Neural progenitor cell (in vitro differentiated cells): ENCODE results near the gene SIGLEC15. TPM values are rescaled to one million over a fixed set of nuclear protein-coding genes. Genes with fewer than 3 reads are reported as not detected.

Source experiments
- DNase-seq: peaks from one replicate; pipeline ENCODE4 v3.0.0-alpha.2; 2016; ENCODE audit warnings: low spot score
- H2AFZ ChIP-seq: fragments of 200-600 bp; sonication (generic); replicated peaks from 2 replicates; pipeline ENCODE4 v1.6.1; 2016; ENCODE audit warnings: antibody characterized with exemption
- H3F3A ChIP-seq: fragments of 200-600 bp; sonication (generic); 2 replicates; pipeline ENCODE4 v1.6.1; 2016; ENCODE audit warnings: antibody characterized with exemption, low read depth
- H3K27ac ChIP-seq: fragments of 200-600 bp; sonication (generic); 2 replicates; pipeline ENCODE4 v1.5.1; 2016; ENCODE audit warnings: mild to moderate bottlenecking
- H3K27me3 ChIP-seq: fragments of 200-600 bp; sonication (generic); 2 replicates; pipeline ENCODE4 v1.6.1; 2016; ENCODE audit warnings: mild to moderate bottlenecking, moderate library complexity
- H3K36me3 ChIP-seq: fragments of 200-600 bp; sonication (generic); 2 replicates; pipeline ENCODE4 v1.5.1; 2016
- H3K4me1 ChIP-seq: fragments of 200-600 bp; sonication (generic); 2 replicates; pipeline ENCODE4 v1.6.1; 2016; ENCODE audit warnings: mixed run types
- H3K4me2 ChIP-seq: fragments of 200-600 bp; sonication (generic); 2 replicates; pipeline ENCODE4 v1.6.1; 2016
- H3K4me3 ChIP-seq: fragments of 200-600 bp; sonication (generic); 2 replicates; pipeline ENCODE4 v1.5.1; 2016
- H3K79me2 ChIP-seq: fragments of 200-600 bp; sonication (generic); 2 replicates; pipeline ENCODE4 v1.6.1; 2016; ENCODE audit warnings: low read depth
- H3K9ac ChIP-seq: fragments of 200-600 bp; sonication (generic); 2 replicates; pipeline ENCODE4 v1.6.1; 2016
- H3K9me3 ChIP-seq: fragments of 200-600 bp; sonication (generic); 2 replicates; pipeline ENCODE4 v1.5.1; 2016; ENCODE audit warnings: low read depth
- H4K20me1 ChIP-seq: fragments of 200-600 bp; sonication (generic); 2 replicates; pipeline ENCODE4 v1.6.1; 2016; ENCODE audit warnings: low read depth
- H3K27ac Mint-ChIP-seq: 3 replicates; pipeline ENCODE4 v1.8.0; 2021; ENCODE audit warnings: mixed read lengths
- H3K27me3 Mint-ChIP-seq: 2 replicates; pipeline ENCODE4 v1.8.0; 2022; ENCODE audit warnings: low read depth, mild to moderate bottlenecking, inconsistent platforms, moderate library complexity, mixed read lengths; ENCODE audit not compliant: insufficient read depth
- H3K36me3 Mint-ChIP-seq: 3 replicates; pipeline ENCODE4 v1.8.0; 2021; ENCODE audit warnings: mixed read lengths
- H3K4me1 Mint-ChIP-seq: 3 replicates; pipeline ENCODE4 v1.8.0; 2021; ENCODE audit warnings: mixed read lengths
- H3K4me3 Mint-ChIP-seq: 3 replicates; pipeline ENCODE4 v1.8.0; 2021; ENCODE audit warnings: mild to moderate bottlenecking, moderate library complexity, mixed read lengths
- H3K9me3 Mint-ChIP-seq: 3 replicates; pipeline ENCODE4 v1.8.0; 2020; ENCODE audit warnings: mixed read lengths
- EZH2 ChIP-seq: fragments of 200-600 bp; sonication (generic); IDR thresholded peaks from 2 replicates; pipeline ENCODE4 v1.6.1; 2017; ENCODE audit warnings: antibody characterized with exemption, mild to moderate bottlenecking, moderate library complexity
- EZH2phosphoT487 ChIP-seq: fragments of 200-600 bp; sonication (generic); IDR thresholded peaks from 2 replicates; pipeline ENCODE4 v1.6.1; 2017; ENCODE audit warnings: antibody characterized with exemption
- small RNA-seq: library from RNA; depleted of rRNA; stranded (forward); fragments of <200 nt; gene quantifications from one replicate; pipeline ENCODE3, GENCODE V24; 2015
- total RNA-seq: library from RNA; depleted of rRNA; stranded (reverse); fragments of >200 nt; gene quantifications from 2 replicates; pipeline ENCODE4 v1.2.3, GENCODE V29; 2015; ENCODE audit warnings: low replicate concordance
- TF ChIP-seq, protein P1 (sequence below): fragments of 200-600 bp; sonication (generic); IDR thresholded peaks from 2 replicates; pipeline ENCODE4 v1.5.1; 2017; ENCODE audit warnings: antibody characterized with exemption, mild to moderate bottlenecking

The SIGLEC15 gene
- total RNA-seq, 1 donor from 2014 or later = not detected

DNA sequence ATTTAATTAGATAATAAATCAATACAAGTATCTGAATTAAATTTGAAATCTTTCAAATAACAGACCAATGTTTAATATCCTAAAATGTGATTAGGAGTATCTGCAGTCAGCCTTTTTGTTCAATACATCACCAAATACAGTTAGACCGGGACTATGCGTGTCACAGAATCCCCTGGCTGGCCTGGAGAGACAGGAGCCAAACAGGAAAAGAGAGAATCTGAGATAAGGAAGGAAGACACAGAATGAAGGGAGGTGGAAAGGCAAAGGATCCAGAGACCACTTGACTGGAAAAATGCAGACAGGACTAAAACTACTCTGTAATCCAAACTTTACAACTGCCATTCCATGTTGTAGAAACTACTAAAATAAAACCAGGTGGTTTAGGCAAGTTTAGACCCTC lies 66.3 kb downstream of the SIGLEC15 start:
- H3K36me3 Mint-ChIP-seq = peaks cover 7% of the 10 kb centered on the region
- Histone ChIP-seq H3K4me2 (no peak overlapping the region), H3K27me3 (no peaks in the 10 kb centered on the region), H3K36me3 (no peaks in the 10 kb centered on the region), H4K20me1 (no peaks in the 10 kb centered on the region), H3K4me1 (no peaks in the 10 kb centered on the region), H3K4me3 (no peak overlapping the region), H3K9ac (no peak overlapping the region), H3F3A (no peaks in the 10 kb centered on the region), H3K79me2 (no peaks in the 10 kb centered on the region), H2AFZ (no peak overlapping the region), H3K9me3 (no peaks in the 10 kb centered on the region), H3K27ac (no peak overlapping the region)
- H3K9me3 Mint-ChIP-seq = no peaks in the 10 kb centered on the region
- H3K27me3 Mint-ChIP-seq = no peaks in the 10 kb centered on the region
- TF ChIP-seq EZH2phosphoT487 (no peak), EZH2 (no peak)
- TF ChIP-seq, protein P1, sequence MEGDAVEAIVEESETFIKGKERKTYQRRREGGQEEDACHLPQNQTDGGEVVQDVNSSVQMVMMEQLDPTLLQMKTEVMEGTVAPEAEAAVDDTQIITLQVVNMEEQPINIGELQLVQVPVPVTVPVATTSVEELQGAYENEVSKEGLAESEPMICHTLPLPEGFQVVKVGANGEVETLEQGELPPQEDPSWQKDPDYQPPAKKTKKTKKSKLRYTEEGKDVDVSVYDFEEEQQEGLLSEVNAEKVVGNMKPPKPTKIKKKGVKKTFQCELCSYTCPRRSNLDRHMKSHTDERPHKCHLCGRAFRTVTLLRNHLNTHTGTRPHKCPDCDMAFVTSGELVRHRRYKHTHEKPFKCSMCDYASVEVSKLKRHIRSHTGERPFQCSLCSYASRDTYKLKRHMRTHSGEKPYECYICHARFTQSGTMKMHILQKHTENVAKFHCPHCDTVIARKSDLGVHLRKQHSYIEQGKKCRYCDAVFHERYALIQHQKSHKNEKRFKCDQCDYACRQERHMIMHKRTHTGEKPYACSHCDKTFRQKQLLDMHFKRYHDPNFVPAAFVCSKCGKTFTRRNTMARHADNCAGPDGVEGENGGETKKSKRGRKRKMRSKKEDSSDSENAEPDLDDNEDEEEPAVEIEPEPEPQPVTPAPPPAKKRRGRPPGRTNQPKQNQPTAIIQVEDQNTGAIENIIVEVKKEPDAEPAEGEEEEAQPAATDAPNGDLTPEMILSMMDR = no peak
- no peak overlapping the region for H3K27ac Mint-ChIP-seq
- DNase-seq = no peak
- peaks cover 3% of the 10 kb centered on the region for H3K4me1 Mint-ChIP-seq
- no peak overlapping the region for H3K4me3 Mint-ChIP-seq

Small RNAs within 50 kb of the gene (small RNA-seq; reads per million reads assigned to genes)
- not detected for gene AC087685.1

Other genes starting within 250 kb of the SIGLEC15 start
- 0.06 and 0.37 TPM in 2 replicates for gene SLC14A2, start 210.2 kb upstream of the SIGLEC15 start, total RNA-seq
- gene SLC14A1, start 101.5 kb upstream of the SIGLEC15 start, total RNA-seq = not detected in 2 replicates
- gene EPG5, start 141.7 kb downstream of the SIGLEC15 start, total RNA-seq = 15.7 and 34.0 TPM in 2 replicates
- 4.3 and 6.2 TPM in 2 replicates for gene PSTPIP2, start 246.6 kb downstream of the SIGLEC15 start, total RNA-seq